ENCODE results near the gene CAPG.

GRCh38 chr2:85423525-85423924, 13.4 kb upstream of the CAPG start:
- TF ChIP-seq CTCF (conservative IDR thresholded peaks at IDR 0.05; ENCODE audit: low read length) (no peak), EZH2phosphoT487 (IDR thresholded peaks at IDR 0.05; ENCODE audit: borderline replicate concordance, low read depth, low read length) (no peak)
